GM18508 (cell line): Measurements from ENCODE around the gene LAIR2.
"Not testable (repeated sequence)": the region's sequence is repeated elsewhere in the genome, so short reads cannot be mapped to it uniquely, and the experiment has no call there.

ENCODE experiments used
- ATAC-seq: cut with Tn5 transposase; IDR thresholded peaks from one replicate; pipeline ENCODE4 v1.9.1; 2021; ENCODE audit warnings: moderate number of reproducible peaks; ENCODE audit not compliant: insufficient read depth, unreplicated experiment

The LAIR2 gene

GRCh38 chr19:54464044-54464629, 38.5 kb upstream of the LAIR2 start:
- peak; percentile 26 for ATAC-seq

GRCh38 chr19:54464630-54465425, 37.8 kb upstream of the LAIR2 start:
- peak; percentile 28 for ATAC-seq

GRCh38 chr19:54465426-54466109, 37.1 kb upstream of the LAIR2 start:
- no peak for ATAC-seq

GRCh38 chr19:54466110-54466480, 36.5 kb upstream of the LAIR2 start:
- ATAC-seq: not testable (repeated sequence)

GRCh38 chr19:54469496-54469934, 33.1 kb upstream of the LAIR2 start:
- no peak for ATAC-seq

GRCh38 chr19:54470276-54470887, 32.2 kb upstream of the LAIR2 start:
- ATAC-seq: no peak

GRCh38 chr19:54470991-54471782, 31.4 kb upstream of the LAIR2 start:
- no peak for ATAC-seq

GRCh38 chr19:54473071-54473891, 29.4 kb upstream of the LAIR2 start, which contains the start of gene CDC42EP5:
CDC42EP5 (minus strand) TSS chr19:54473296; CDS start chr19:54465547, 7,749 bp downstream.
- ATAC-seq: no peak

GRCh38 chr19:54473892-54474372, 28.7 kb upstream of the LAIR2 start:
- no peak for ATAC-seq

- ATAC-seq: no peak
Observed at GRCh38 chr19:54475706-54476105, 26.9 kb upstream of the LAIR2 start.

GRCh38 chr19:54477650-54478049, 25.0 kb upstream of the LAIR2 start:
- no peak for ATAC-seq

GRCh38 chr19:54478677-54479266, 23.9 kb upstream of the LAIR2 start:
- ATAC-seq: no peak

- ATAC-seq: no peak
Observed at GRCh38 chr19:54480051-54480450, 22.6 kb upstream of the LAIR2 start.

- no peak for ATAC-seq
Observed at GRCh38 chr19:54481326-54481930, 21.2 kb upstream of the LAIR2 start.

GRCh38 chr19:54482889-54483288, 19.7 kb upstream of the LAIR2 start:
- ATAC-seq: no peak

- no peak for ATAC-seq
Observed at GRCh38 chr19:54484451-54484850, 18.2 kb upstream of the LAIR2 start.

- ATAC-seq: no peak
Observed at GRCh38 chr19:54485851-54486250, 16.8 kb upstream of the LAIR2 start.

- no peak for ATAC-seq
Observed at GRCh38 chr19:54489341-54489740, 13.3 kb upstream of the LAIR2 start.
